A549 (cell line): ENCODE data around the gene PRKN.

ENCODE experiments used
- SREBF2 ChIP-seq: fragments of 450-650 bp; IDR thresholded peaks from 2 replicates; pipeline ENCODE4 v1.6.1; 2014; ENCODE audit warnings: mild to moderate bottlenecking, moderate library complexity
- TF ChIP-seq, protein P1 (sequence below): fragments of >200 bp; sonication (Bioruptor Twin); formaldehyde crosslinking; IDR thresholded peaks from 3 replicates; pipeline ENCODE4 v1.5.1; 2016
- TF ChIP-seq, protein P2 (sequence below): IDR thresholded peaks from 2 replicates; pipeline ENCODE4 v1.6.1; 2012

DNA sequence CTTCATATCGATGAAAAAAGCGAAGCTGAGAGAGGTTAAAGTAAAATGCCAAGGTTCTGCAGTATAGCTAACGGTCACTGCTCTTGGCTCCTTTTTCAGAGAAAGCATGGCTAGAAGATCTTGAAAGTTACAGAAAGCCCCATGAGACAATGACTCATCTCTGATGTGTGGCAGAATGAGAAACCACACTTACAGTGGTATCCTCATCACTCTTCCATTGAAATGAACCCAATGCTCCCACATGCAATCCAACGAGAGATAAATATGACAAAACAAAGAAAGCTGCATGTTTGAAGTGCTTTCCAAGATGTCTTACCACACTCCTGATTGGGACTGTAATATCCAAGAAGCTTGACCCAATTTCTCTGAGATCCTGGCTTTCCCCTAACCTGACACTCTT, 694.9 kb downstream of the PRKN start:
- TF ChIP-seq, protein P1, sequence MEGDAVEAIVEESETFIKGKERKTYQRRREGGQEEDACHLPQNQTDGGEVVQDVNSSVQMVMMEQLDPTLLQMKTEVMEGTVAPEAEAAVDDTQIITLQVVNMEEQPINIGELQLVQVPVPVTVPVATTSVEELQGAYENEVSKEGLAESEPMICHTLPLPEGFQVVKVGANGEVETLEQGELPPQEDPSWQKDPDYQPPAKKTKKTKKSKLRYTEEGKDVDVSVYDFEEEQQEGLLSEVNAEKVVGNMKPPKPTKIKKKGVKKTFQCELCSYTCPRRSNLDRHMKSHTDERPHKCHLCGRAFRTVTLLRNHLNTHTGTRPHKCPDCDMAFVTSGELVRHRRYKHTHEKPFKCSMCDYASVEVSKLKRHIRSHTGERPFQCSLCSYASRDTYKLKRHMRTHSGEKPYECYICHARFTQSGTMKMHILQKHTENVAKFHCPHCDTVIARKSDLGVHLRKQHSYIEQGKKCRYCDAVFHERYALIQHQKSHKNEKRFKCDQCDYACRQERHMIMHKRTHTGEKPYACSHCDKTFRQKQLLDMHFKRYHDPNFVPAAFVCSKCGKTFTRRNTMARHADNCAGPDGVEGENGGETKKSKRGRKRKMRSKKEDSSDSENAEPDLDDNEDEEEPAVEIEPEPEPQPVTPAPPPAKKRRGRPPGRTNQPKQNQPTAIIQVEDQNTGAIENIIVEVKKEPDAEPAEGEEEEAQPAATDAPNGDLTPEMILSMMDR = no peak
- no peak for TF ChIP-seq SREBF2
- TF ChIP-seq, protein P2, sequence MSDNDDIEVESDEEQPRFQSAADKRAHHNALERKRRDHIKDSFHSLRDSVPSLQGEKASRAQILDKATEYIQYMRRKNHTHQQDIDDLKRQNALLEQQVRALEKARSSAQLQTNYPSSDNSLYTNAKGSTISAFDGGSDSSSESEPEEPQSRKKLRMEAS = no peak
